GM19351 (cell line): ENCODE results near the gene PLPP2.
"Not testable (repeated sequence)": the region's sequence is repeated elsewhere in the genome, so short reads cannot be mapped to it uniquely, and the experiment has no call there.

Source experiments
- ATAC-seq: cut with Tn5 transposase; IDR thresholded peaks from one replicate; pipeline ENCODE4 v1.9.1; 2021; ENCODE audit warnings: mild to moderate bottlenecking, moderate library complexity; ENCODE audit not compliant: unreplicated experiment

PLPP2 gene

GRCh38 chr19:275000-275399 is 16.2 kb downstream of the PLPP2 start:
- ATAC-seq: no peak

DNA sequence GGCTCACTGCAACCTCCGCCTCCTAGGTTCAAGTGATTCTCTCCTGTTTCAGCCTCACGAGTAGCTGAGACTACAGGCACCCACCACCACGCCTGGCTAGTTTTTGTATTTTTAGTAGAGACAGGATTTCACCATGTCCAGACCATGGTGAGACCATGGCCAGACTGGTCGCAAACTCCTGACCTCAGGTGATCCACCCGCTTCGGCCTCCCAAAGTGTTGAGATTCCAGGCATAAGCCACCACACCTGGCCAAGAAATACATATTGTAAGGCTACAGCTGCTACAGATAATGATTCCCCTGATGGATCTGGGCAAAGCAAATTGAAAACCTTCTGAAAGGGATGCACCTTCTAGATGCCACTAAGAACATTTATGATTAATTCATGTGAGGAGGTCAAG is 17.8 kb downstream of the PLPP2 start:
- no peak for ATAC-seq

GRCh38 chr19:271856-272255 is 19.3 kb downstream of the PLPP2 start:
- no peak for ATAC-seq

GRCh38 chr19:270766-271318 is 20.4 kb downstream of the PLPP2 start:
- not testable (repeated sequence) for ATAC-seq

DNA sequence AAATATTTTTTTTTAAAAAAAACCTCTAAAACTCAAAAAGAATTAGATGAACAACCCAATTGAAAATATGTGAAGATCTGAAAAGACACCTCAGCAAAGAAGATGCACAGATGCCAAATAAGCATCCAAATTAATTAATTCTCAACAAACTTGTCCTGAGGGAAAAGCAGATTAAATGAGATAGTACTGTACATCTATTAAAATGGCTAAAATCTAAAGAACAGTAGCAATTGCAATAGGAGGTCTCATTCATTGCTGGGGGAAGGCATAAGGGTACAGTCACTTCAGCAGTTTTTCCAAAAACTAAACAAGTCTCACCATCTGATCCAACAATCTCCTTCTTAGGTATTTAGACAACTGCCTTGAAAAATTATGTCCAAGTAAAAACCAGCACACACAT is 22.0 kb downstream of the PLPP2 start:
- ATAC-seq: no peak

DNA sequence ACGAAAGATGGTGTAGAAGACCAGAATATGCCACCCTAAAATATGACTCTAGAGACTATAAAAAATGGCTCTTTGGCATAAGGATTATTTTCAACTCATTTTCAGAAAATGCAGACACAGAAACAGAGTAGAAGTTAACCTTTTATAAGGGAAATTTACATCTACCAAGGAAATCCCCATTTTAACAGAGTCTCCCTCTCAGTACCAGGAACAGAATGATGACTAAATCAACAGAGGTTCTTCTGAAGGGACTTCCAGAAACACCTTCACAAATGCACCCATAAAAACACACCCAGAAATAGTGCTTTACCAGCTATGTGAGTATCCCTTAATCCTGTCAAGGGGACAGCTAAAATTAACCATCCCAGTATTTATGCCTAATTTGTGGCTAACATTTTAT is 29.1 kb downstream of the PLPP2 start:
- ATAC-seq: no peak

GRCh38 chr19:256804-257203 is 34.4 kb downstream of the PLPP2 start:
- ATAC-seq: not testable (repeated sequence)

GRCh38 chr19:252421-253186 is 38.6 kb downstream of the PLPP2 start:
- ATAC-seq: not testable (repeated sequence)

GRCh38 chr19:246551-246950 is 44.7 kb downstream of the PLPP2 start:
- ATAC-seq: no peak

GRCh38 chr19:245900-246299 is 45.3 kb downstream of the PLPP2 start:
- not testable (repeated sequence) for ATAC-seq

DNA sequence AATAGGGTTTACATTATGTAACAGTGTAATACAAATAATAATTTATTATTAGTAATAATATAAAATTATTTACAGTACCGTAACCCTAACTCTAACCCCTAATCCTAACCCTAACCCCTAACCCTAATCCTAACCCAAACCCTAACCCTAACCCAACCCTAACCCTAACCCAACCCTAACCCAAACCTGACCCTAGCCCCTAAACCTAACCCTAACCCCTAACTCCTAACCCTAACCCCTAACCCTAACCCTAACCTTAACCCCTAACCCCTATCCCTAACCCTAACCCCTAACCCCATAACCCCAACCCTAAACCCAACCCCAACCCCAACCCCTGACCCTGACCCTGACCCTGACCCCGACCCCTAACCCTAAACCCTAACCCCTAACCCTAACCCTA is 45.7 kb downstream of the PLPP2 start:
- no peak for ATAC-seq
